ENCODE data around the gene TYW1. TPM values are rescaled to one million over a fixed set of nuclear protein-coding genes. Genes with fewer than 3 reads are reported as not detected.
"Not testable (repeated sequence)": the region's sequence is repeated elsewhere in the genome, so short reads cannot be mapped to it uniquely, and the experiment has no call there.

Gene TYW1
- total RNA-seq, 1 donor = 14.8 TPM

DNA sequence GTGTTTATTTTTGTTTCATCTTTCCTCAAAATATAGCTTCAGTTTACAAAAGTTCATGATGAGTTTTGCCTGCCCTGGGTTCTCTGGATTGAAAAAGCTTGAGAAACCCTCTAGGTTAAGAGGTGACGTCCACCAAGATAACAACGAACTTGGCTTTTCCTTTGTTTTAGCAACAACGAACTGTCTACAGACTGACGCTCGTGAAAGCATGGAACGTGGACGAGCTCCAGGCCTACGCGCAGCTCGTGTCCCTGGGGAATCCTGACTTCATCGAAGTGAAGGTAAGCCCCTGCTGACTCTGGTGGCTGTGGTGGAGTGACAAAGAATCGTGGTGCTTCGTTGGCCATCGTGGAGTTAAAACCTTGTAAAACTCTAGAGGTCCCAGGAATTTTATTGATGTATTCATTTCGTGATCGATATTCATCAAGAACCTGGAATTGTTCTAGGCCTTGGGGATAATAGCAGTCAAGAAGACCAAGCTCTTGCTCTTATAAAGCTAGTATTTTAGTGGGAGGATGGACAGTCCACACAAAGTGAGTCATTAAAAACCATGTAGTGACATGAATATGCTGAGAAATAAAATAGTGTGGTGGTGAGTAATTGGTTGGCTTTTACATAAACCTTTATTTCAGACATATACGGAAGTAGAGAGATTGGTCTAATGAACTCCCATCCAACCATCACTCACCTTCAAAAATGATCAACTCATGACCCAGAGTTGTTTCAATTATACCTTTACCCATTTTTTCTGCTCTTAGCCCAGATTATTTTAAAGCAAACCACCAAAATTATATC is 186.5 kb downstream of the TYW1 start:
- not testable (repeated sequence) for H3K9me3 ChIP-seq (ENCODE audit: low read depth, low read length); H3K27me3 ChIP-seq (ENCODE audit: insufficient read depth, low read length); H2AFZ ChIP-seq (ENCODE audit: low read length); H3K36me3 ChIP-seq (ENCODE audit: insufficient read depth, low read length); H3K79me2 ChIP-seq (ENCODE audit: insufficient read depth, low read length); H3K4me3 ChIP-seq (ENCODE audit: insufficient read depth, low read length); H3K4me1 ChIP-seq (ENCODE audit: insufficient read depth, low read length); H4K20me1 ChIP-seq (ENCODE audit: insufficient read depth, low read length); H3K27ac ChIP-seq (ENCODE audit: low read depth, low read length); DNase-seq (ENCODE audit: insufficient read length, low spot score, missing footprints); H3K4me2 ChIP-seq (ENCODE audit: insufficient read depth, low read length)

DNA sequence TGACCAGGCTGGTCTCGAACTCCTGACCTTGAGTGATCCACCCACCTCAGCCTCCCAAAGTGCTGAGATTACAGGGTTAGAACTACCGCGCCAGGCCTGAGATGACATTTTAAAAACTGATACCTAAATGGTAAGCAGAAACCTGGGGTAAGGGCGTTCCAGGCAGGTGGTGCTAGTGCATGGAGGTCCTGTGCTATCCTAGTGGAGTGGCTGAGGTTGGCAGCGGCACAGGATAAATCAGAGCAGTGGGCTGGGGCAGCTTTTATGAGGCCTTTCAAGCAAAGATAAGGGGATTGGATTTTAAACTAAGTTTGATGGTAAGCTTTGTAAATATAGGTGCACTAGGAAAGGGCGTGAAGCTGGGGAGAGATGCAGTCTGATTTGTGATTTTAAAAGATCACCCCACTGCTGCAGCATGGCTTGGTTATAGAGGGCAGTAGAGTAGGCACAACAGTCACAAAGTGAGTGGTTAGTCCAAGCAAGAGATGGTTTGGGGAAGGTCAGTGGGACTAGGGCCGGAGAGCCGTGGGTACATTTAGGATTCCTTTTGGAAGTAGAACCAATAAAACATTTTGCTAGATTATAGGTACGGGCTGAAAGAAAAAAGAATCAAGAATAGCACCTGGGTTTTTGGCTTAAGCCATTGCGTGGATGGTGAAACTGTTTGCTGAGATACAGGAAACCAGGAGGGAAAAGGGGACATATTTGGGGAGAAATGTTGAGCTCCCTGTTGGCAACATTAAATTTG is 188.5 kb downstream of the TYW1 start:
- H3K4me1 ChIP-seq (ENCODE audit: insufficient read depth, low read length); H4K20me1 ChIP-seq (ENCODE audit: insufficient read depth, low read length); H3K27ac ChIP-seq (ENCODE audit: low read depth, low read length); DNase-seq (ENCODE audit: insufficient read length, low spot score, missing footprints); H2AFZ ChIP-seq (ENCODE audit: low read length); H3K4me2 ChIP-seq (ENCODE audit: insufficient read depth, low read length); H3K27me3 ChIP-seq (ENCODE audit: insufficient read depth, low read length); H3K9me3 ChIP-seq (ENCODE audit: low read depth, low read length); H3K79me2 ChIP-seq (ENCODE audit: insufficient read depth, low read length); H3K36me3 ChIP-seq (ENCODE audit: insufficient read depth, low read length); H3K4me3 ChIP-seq (ENCODE audit: insufficient read depth, low read length): not testable (repeated sequence)

- not testable (repeated sequence) for H3K36me3 ChIP-seq (ENCODE audit: insufficient read depth, low read length); H3K4me2 ChIP-seq (ENCODE audit: insufficient read depth, low read length); H4K20me1 ChIP-seq (ENCODE audit: insufficient read depth, low read length); H3K4me1 ChIP-seq (ENCODE audit: insufficient read depth, low read length); H3K4me3 ChIP-seq (ENCODE audit: insufficient read depth, low read length); H3K27ac ChIP-seq (ENCODE audit: low read depth, low read length); DNase-seq (ENCODE audit: insufficient read length, low spot score, missing footprints); H3K79me2 ChIP-seq (ENCODE audit: insufficient read depth, low read length); H2AFZ ChIP-seq (ENCODE audit: low read length); H3K27me3 ChIP-seq (ENCODE audit: insufficient read depth, low read length); H3K9me3 ChIP-seq (ENCODE audit: low read depth, low read length)
Measured at GRCh38 chr7:67185660-67186129, 189.1 kb downstream of the TYW1 start.

GRCh38 chr7:67189160-67189559 is 192.5 kb downstream of the TYW1 start:
- H3K79me2 ChIP-seq (ENCODE audit: insufficient read depth, low read length); H3K4me2 ChIP-seq (ENCODE audit: insufficient read depth, low read length); DNase-seq (ENCODE audit: insufficient read length, low spot score, missing footprints); H3K9me3 ChIP-seq (ENCODE audit: low read depth, low read length); H3K27ac ChIP-seq (ENCODE audit: low read depth, low read length); H3K36me3 ChIP-seq (ENCODE audit: insufficient read depth, low read length); H2AFZ ChIP-seq (ENCODE audit: low read length); H3K4me1 ChIP-seq (ENCODE audit: insufficient read depth, low read length); H4K20me1 ChIP-seq (ENCODE audit: insufficient read depth, low read length); H3K27me3 ChIP-seq (ENCODE audit: insufficient read depth, low read length); H3K4me3 ChIP-seq (ENCODE audit: insufficient read depth, low read length): not testable (repeated sequence)

GRCh38 chr7:67189801-67190465 is 193.3 kb downstream of the TYW1 start:
- H3K79me2 ChIP-seq (ENCODE audit: insufficient read depth, low read length); DNase-seq (ENCODE audit: insufficient read length, low spot score, missing footprints); H3K4me2 ChIP-seq (ENCODE audit: insufficient read depth, low read length): not testable (repeated sequence)

DNA sequence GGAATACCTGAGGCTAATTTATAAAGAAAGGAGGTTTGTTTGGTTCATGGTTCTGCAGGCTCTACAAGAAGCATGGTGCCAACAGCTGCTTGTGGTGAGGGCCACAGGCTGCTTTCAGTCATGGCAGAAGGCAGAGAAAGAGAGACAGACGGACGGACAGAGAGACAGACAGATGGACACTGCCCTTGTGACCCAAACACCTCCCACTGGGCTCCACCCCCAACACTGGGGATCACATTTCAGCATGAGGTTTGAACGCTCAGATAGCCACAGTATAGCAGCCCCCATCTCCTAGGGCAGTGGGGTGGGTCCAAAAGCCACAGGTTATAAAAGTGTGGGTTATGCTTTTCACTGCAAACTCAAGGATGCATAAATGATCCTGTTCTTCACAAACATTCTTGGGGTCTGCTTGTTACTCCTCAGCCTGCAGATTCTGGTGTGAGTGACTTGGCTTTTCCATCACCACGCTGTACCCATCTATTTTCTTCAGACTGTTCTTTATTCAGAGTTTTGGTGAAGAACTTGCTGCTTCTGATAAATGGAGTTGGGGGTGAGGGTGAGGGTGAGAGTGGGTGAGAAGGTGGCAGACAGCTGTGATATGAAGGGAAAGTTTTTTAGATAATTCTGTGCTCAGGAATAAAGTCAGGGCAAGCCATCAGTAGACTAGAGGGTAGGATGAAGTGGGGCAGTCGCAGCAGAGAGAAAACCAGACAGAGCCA is 194.5 kb downstream of the TYW1 start:
- not testable (repeated sequence) for H3K27me3 ChIP-seq (ENCODE audit: insufficient read depth, low read length); H3K4me3 ChIP-seq (ENCODE audit: insufficient read depth, low read length); DNase-seq (ENCODE audit: insufficient read length, low spot score, missing footprints); H3K36me3 ChIP-seq (ENCODE audit: insufficient read depth, low read length); H3K79me2 ChIP-seq (ENCODE audit: insufficient read depth, low read length); H3K27ac ChIP-seq (ENCODE audit: low read depth, low read length); H3K9me3 ChIP-seq (ENCODE audit: low read depth, low read length); H3K4me2 ChIP-seq (ENCODE audit: insufficient read depth, low read length); H2AFZ ChIP-seq (ENCODE audit: low read length); H3K4me1 ChIP-seq (ENCODE audit: insufficient read depth, low read length); H4K20me1 ChIP-seq (ENCODE audit: insufficient read depth, low read length)

More at GRCh38 chr7:67189801-67190465, 193.3 kb downstream of the TYW1 start:
- H2AFZ ChIP-seq (ENCODE audit: low read length); H3K9me3 ChIP-seq (ENCODE audit: low read depth, low read length); H3K4me1 ChIP-seq (ENCODE audit: insufficient read depth, low read length); H3K27ac ChIP-seq (ENCODE audit: low read depth, low read length); H3K4me3 ChIP-seq (ENCODE audit: insufficient read depth, low read length); H3K36me3 ChIP-seq (ENCODE audit: insufficient read depth, low read length); H3K27me3 ChIP-seq (ENCODE audit: insufficient read depth, low read length); H4K20me1 ChIP-seq (ENCODE audit: insufficient read depth, low read length): not testable (repeated sequence)

GRCh38 chr7:67192123-67192702 is 195.6 kb downstream of the TYW1 start:
- not testable (repeated sequence) for H2AFZ ChIP-seq (ENCODE audit: low read length); H3K79me2 ChIP-seq (ENCODE audit: insufficient read depth, low read length); DNase-seq (ENCODE audit: insufficient read length, low spot score, missing footprints); H3K4me3 ChIP-seq (ENCODE audit: insufficient read depth, low read length); H3K27me3 ChIP-seq (ENCODE audit: insufficient read depth, low read length); H4K20me1 ChIP-seq (ENCODE audit: insufficient read depth, low read length); H3K4me1 ChIP-seq (ENCODE audit: insufficient read depth, low read length); H3K9me3 ChIP-seq (ENCODE audit: low read depth, low read length); H3K36me3 ChIP-seq (ENCODE audit: insufficient read depth, low read length)
- H3K27ac ChIP-seq (ENCODE audit: low read depth, low read length) = peak overlapping the region; percentile 54
- peak overlapping the region; percentile 35 for H3K4me2 ChIP-seq (ENCODE audit: insufficient read depth, low read length)

GRCh38 chr7:67192889-67193613 is 196.4 kb downstream of the TYW1 start:
- H3K4me1 ChIP-seq (ENCODE audit: insufficient read depth, low read length); H3K9me3 ChIP-seq (ENCODE audit: low read depth, low read length); H3K79me2 ChIP-seq (ENCODE audit: insufficient read depth, low read length); H3K4me3 ChIP-seq (ENCODE audit: insufficient read depth, low read length); H4K20me1 ChIP-seq (ENCODE audit: insufficient read depth, low read length); H3K27me3 ChIP-seq (ENCODE audit: insufficient read depth, low read length); H2AFZ ChIP-seq (ENCODE audit: low read length); DNase-seq (ENCODE audit: insufficient read length, low spot score, missing footprints); H3K36me3 ChIP-seq (ENCODE audit: insufficient read depth, low read length): not testable (repeated sequence)
- H3K27ac ChIP-seq (ENCODE audit: low read depth, low read length) = peak overlapping the region; percentile 54
- H3K4me2 ChIP-seq (ENCODE audit: insufficient read depth, low read length) = peak overlapping the region; percentile 35
